ENCODE data around the gene UBP1. TPM values are rescaled to one million over a fixed set of nuclear protein-coding genes. Genes with fewer than 3 reads are reported as not detected.

The UBP1 gene
- total RNA-seq = 64.6 and 79.3 TPM in 2 replicates

GRCh38 chr3:33440328-33441224, at the start of gene UBP1:
TSS of gene UBP1 (minus strand) at chr3:33440405. CDS start at chr3:33439848, 557 bp downstream.

Small RNA genes within 50 kb of the gene (small RNA-seq; reads per million reads assigned to genes)
- not detected for gene RNU7-110P (ENCODE audit: low replicate concordance)

Other genes starting within 250 kb of the UBP1 start
- 0.66 and 1.9 TPM in 2 replicates for gene SUSD5, start 221.6 kb downstream of the UBP1 start, total RNA-seq
- 9.0 and 11.5 TPM in 2 replicates for gene FBXL2, start 163.0 kb downstream of the UBP1 start, total RNA-seq